HG03025 (cell line): Measurements from ENCODE around the gene NCAPH2.

Source experiments
- ATAC-seq: cut with Tn5 transposase; IDR thresholded peaks from one replicate; pipeline ENCODE4 v1.9.1; 2021; ENCODE audit warnings: mild to moderate bottlenecking, moderate library complexity; ENCODE audit not compliant: unreplicated experiment, low FRiP score

NCAPH2 gene

GRCh38 chr22:50473855-50474671 lies 34.0 kb upstream of the NCAPH2 start:
- no peak for ATAC-seq

- ATAC-seq = peak; percentile 50
These were observed 33.0 kb upstream of the NCAPH2 start, which contains the start of gene SBF1 for GRCh38 chr22:50474710-50475651. TSS of gene SBF1 (minus strand) at chr22:50475035. CDS start at chr22:50474840, 195 bp downstream.

GRCh38 chr22:50475652-50476002 lies 32.4 kb upstream of the NCAPH2 start:
- no peak for ATAC-seq

- ATAC-seq = no peak
These were observed 31.2 kb upstream of the NCAPH2 start for GRCh38 chr22:50476868-50477267.

GRCh38 chr22:50477923-50478322 lies 30.1 kb upstream of the NCAPH2 start:
- no peak for ATAC-seq

- no peak for ATAC-seq
These were observed 28.3 kb upstream of the NCAPH2 start for GRCh38 chr22:50479721-50480120.

- ATAC-seq = no peak
These were observed 27.0 kb upstream of the NCAPH2 start for GRCh38 chr22:50481045-50481439.

- ATAC-seq = no peak
These were observed 26.5 kb upstream of the NCAPH2 start, which contains the start of gene ADM2 for GRCh38 chr22:50481440-50482106. TSS of gene ADM2 (plus strand) at chr22:50481543. CDS start at chr22:50481848, 305 bp downstream.

GRCh38 chr22:50482107-50483074 lies 25.6 kb upstream of the NCAPH2 start:
- ATAC-seq = no peak

- no peak for ATAC-seq
These were observed 24.9 kb upstream of the NCAPH2 start for GRCh38 chr22:50483106-50483505.

- ATAC-seq = no peak
These were observed 24.5 kb upstream of the NCAPH2 start for GRCh38 chr22:50483556-50483955.

- no peak for ATAC-seq
These were observed 23.8 kb upstream of the NCAPH2 start for GRCh38 chr22:50483977-50484853.

GRCh38 chr22:50485221-50486131 lies 22.5 kb upstream of the NCAPH2 start:
- no peak for ATAC-seq

GRCh38 chr22:50486561-50487289 lies 21.3 kb upstream of the NCAPH2 start, which contains the start of gene MIOX:
TSS of gene MIOX (plus strand) at chr22:50486859. CDS start at chr22:50486898, 39 bp downstream.
- ATAC-seq = no peak

GRCh38 chr22:50487290-50488005 lies 20.6 kb upstream of the NCAPH2 start:
- no peak for ATAC-seq

- no peak for ATAC-seq
These were observed 19.9 kb upstream of the NCAPH2 start for GRCh38 chr22:50488006-50488677.
